ENCODE measurements around the gene METTL9. TPM values are rescaled to one million over a fixed set of nuclear protein-coding genes. Genes with fewer than 3 reads are reported as not detected.

The METTL9 gene
- total and polyA plus RNA-seq, 9 of the 15 experiments (the other 6 are each of a cell fraction or from before 2014, with no cell fraction given), result 12.2 to 107 (median 79.1) TPM

DNA sequence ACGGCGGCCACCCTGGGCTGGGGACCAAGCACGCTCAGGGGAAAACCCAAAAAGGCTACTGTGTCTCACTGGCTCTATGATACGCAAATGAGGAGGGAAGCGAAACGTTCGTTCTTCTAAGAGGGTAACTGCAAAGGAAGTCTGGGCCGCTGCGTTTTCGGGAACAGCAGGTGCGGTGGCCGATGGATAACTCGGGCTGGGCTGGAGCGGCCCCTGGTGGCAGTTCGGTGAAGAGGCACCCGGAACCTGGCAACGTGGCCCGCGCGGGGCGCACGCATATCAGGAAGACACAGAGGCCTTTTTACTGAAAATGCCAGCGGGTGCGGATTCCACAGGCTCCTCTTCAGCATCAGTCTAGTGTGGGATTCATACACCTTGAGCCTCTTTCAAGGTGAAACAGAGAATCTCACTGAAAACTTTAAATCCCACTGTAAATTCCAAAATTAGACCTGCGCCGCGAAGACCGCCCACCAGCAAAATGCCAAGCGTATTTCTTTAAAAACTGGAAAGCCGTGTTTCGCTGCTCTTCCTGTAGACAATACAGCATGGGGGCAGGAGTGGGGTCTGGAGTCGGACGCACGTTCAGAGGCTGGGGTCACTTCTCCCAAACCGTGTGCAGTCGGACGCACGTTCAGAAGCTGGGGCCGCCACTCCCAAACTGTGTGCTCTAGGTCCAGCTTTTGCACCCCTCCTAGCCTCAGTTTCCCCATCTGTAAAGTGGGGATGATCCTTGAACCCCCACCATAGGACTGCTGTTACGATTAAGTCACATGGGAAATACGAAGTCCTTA, 44.4 kb upstream of the METTL9 start (continued):
- TF ChIP-seq, protein P1, sequence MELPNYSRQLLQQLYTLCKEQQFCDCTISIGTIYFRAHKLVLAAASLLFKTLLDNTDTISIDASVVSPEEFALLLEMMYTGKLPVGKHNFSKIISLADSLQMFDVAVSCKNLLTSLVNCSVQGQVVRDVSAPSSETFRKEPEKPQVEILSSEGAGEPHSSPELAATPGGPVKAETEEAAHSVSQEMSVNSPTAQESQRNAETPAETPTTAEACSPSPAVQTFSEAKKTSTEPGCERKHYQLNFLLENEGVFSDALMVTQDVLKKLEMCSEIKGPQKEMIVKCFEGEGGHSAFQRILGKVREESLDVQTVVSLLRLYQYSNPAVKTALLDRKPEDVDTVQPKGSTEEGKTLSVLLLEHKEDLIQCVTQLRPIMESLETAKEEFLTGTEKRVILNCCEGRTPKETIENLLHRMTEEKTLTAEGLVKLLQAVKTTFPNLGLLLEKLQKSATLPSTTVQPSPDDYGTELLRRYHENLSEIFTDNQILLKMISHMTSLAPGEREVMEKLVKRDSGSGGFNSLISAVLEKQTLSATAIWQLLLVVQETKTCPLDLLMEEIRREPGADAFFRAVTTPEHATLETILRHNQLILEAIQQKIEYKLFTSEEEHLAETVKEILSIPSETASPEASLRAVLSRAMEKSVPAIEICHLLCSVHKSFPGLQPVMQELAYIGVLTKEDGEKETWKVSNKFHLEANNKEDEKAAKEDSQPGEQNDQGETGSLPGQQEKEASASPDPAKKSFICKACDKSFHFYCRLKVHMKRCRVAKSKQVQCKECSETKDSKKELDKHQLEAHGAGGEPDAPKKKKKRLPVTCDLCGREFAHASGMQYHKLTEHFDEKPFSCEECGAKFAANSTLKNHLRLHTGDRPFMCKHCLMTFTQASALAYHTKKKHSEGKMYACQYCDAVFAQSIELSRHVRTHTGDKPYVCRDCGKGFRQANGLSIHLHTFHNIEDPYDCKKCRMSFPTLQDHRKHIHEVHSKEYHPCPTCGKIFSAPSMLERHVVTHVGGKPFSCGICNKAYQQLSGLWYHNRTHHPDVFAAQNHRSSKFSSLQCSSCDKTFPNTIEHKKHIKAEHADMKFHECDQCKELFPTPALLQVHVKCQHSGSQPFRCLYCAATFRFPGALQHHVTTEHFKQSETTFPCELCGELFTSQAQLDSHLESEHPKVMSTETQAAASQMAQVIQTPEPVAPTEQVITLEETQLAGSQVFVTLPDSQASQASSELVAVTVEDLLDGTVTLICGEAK (IDR thresholded peaks at IDR 0.05), result 0 out of 2 replicates have a peak, but pooled peaks have one; percentile 25
- TF ChIP-seq, protein P1 (CRISPR knock-in tag; IDR thresholded peaks at IDR 0.05), result no peak
- TF ChIP-seq TCF3 (CRISPR knock-in tag; IDR thresholded peaks at IDR 0.05) (peak; percentile 55; the same call in 1 of the 2 replicates), SPI1 (IDR thresholded peaks at IDR 0.05; ENCODE audit: borderline replicate concordance, low read depth, low read length) (peak; percentile 68; the same call in 1 of the 2 replicates), ATF1 (CRISPR knock-in tag; IDR thresholded peaks at IDR 0.05) (no peak), ATF1 (tag; IDR thresholded peaks at IDR 0.05) (peak; percentile 44), CXXC5 (CRISPR knock-in tag; IDR thresholded peaks at IDR 0.05) (peak; percentile 87)
- TF ChIP-seq, protein P2, sequence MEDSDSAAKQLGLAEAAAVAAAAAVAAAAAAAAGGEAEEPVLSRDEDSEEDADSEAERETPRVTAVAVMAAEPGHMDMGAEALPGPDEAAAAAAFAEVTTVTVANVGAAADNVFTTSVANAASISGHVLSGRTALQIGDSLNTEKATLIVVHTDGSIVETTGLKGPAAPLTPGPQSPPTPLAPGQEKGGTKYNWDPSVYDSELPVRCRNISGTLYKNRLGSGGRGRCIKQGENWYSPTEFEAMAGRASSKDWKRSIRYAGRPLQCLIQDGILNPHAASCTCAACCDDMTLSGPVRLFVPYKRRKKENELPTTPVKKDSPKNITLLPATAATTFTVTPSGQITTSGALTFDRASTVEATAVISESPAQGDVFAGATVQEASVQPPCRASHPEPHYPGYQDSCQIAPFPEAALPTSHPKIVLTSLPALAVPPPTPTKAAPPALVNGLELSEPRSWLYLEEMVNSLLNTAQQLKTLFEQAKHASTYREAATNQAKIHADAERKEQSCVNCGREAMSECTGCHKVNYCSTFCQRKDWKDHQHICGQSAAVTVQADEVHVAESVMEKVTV (CRISPR knock-in tag; IDR thresholded peaks at IDR 0.05), result peak; percentile 98
- TF ChIP-seq, protein P3, sequence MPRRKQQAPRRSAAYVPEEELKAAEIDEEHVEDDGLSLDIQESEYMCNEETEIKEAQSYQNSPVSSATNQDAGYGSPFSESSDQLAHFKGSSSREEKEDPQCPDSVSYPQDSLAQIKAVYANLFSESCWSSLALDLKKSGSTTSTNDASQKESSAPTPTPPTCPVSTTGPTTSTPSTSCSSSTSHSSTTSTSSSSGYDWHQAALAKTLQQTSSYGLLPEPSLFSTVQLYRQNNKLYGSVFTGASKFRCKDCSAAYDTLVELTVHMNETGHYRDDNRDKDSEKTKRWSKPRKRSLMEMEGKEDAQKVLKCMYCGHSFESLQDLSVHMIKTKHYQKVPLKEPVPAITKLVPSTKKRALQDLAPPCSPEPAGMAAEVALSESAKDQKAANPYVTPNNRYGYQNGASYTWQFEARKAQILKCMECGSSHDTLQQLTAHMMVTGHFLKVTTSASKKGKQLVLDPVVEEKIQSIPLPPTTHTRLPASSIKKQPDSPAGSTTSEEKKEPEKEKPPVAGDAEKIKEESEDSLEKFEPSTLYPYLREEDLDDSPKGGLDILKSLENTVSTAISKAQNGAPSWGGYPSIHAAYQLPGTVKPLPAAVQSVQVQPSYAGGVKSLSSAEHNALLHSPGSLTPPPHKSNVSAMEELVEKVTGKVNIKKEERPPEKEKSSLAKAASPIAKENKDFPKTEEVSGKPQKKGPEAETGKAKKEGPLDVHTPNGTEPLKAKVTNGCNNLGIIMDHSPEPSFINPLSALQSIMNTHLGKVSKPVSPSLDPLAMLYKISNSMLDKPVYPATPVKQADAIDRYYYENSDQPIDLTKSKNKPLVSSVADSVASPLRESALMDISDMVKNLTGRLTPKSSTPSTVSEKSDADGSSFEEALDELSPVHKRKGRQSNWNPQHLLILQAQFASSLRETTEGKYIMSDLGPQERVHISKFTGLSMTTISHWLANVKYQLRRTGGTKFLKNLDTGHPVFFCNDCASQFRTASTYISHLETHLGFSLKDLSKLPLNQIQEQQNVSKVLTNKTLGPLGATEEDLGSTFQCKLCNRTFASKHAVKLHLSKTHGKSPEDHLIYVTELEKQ (CRISPR knock-in tag; IDR thresholded peaks at IDR 0.05), result no peak
- TF ChIP-seq, protein P4, sequence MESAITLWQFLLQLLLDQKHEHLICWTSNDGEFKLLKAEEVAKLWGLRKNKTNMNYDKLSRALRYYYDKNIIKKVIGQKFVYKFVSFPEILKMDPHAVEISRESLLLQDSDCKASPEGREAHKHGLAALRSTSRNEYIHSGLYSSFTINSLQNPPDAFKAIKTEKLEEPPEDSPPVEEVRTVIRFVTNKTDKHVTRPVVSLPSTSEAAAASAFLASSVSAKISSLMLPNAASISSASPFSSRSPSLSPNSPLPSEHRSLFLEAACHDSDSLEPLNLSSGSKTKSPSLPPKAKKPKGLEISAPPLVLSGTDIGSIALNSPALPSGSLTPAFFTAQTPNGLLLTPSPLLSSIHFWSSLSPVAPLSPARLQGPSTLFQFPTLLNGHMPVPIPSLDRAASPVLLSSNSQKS (CRISPR knock-in tag; IDR thresholded peaks at IDR 0.05), result no peak

All from K562 (cell line).